Neural cell (in vitro differentiated cells): Measurements from ENCODE around the gene CHL1.

Source experiments
- POLR2AphosphoS5 ChIP-seq: IDR thresholded peaks from 2 replicates; pipeline ENCODE4 v1.6.1; 2012
- TF ChIP-seq, protein P1 (sequence below): fragments of 450-650 bp; IDR thresholded peaks from 2 replicates; pipeline ENCODE4 v1.5.1; 2014; ENCODE audit warnings: antibody characterized with exemption, mild to moderate bottlenecking, moderate library complexity; ENCODE audit not compliant: poor library complexity, severe bottlenecking
- TF ChIP-seq, protein P2 (sequence below): IDR thresholded peaks from 2 replicates; pipeline ENCODE4 v1.6.1; 2012; ENCODE audit warnings: borderline replicate concordance

DNA sequence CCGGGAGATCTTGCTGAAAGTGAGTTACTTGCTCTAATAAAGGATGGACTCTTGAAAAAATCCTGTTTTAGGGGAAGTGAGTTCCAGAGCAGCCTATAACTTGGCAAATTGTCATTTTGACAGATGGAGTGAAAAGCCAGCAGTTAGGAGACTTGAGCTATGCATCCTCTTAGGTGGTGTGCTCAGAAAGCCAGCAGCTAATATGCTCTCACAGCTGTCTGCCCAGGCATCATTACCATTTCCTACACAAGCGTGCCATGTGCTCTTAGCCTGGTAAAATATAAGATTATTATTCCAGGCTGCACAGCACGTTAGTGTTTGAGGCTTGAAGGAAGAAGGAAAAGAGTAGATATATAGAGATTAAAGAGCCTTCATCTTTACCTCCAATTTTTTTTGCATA, 151.0 kb downstream of the CHL1 start:
- TF ChIP-seq, protein P1, sequence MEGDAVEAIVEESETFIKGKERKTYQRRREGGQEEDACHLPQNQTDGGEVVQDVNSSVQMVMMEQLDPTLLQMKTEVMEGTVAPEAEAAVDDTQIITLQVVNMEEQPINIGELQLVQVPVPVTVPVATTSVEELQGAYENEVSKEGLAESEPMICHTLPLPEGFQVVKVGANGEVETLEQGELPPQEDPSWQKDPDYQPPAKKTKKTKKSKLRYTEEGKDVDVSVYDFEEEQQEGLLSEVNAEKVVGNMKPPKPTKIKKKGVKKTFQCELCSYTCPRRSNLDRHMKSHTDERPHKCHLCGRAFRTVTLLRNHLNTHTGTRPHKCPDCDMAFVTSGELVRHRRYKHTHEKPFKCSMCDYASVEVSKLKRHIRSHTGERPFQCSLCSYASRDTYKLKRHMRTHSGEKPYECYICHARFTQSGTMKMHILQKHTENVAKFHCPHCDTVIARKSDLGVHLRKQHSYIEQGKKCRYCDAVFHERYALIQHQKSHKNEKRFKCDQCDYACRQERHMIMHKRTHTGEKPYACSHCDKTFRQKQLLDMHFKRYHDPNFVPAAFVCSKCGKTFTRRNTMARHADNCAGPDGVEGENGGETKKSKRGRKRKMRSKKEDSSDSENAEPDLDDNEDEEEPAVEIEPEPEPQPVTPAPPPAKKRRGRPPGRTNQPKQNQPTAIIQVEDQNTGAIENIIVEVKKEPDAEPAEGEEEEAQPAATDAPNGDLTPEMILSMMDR = no peak
- TF ChIP-seq POLR2AphosphoS5 = no peak
- TF ChIP-seq, protein P2, sequence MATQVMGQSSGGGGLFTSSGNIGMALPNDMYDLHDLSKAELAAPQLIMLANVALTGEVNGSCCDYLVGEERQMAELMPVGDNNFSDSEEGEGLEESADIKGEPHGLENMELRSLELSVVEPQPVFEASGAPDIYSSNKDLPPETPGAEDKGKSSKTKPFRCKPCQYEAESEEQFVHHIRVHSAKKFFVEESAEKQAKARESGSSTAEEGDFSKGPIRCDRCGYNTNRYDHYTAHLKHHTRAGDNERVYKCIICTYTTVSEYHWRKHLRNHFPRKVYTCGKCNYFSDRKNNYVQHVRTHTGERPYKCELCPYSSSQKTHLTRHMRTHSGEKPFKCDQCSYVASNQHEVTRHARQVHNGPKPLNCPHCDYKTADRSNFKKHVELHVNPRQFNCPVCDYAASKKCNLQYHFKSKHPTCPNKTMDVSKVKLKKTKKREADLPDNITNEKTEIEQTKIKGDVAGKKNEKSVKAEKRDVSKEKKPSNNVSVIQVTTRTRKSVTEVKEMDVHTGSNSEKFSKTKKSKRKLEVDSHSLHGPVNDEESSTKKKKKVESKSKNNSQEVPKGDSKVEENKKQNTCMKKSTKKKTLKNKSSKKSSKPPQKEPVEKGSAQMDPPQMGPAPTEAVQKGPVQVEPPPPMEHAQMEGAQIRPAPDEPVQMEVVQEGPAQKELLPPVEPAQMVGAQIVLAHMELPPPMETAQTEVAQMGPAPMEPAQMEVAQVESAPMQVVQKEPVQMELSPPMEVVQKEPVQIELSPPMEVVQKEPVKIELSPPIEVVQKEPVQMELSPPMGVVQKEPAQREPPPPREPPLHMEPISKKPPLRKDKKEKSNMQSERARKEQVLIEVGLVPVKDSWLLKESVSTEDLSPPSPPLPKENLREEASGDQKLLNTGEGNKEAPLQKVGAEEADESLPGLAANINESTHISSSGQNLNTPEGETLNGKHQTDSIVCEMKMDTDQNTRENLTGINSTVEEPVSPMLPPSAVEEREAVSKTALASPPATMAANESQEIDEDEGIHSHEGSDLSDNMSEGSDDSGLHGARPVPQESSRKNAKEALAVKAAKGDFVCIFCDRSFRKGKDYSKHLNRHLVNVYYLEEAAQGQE = no peak
